Endothelial cell (in vitro differentiated cells): ENCODE measurements around the gene COL8A2. TPM values are rescaled to one million over a fixed set of nuclear protein-coding genes. Genes with fewer than 3 reads are reported as not detected.

ENCODE experiments used
- DNase-seq: peaks from one replicate; pipeline ENCODE4 v3.0.0; 2021; ENCODE audit warnings: low spot score
- H3K27ac Mint-ChIP-seq: one replicate; pipeline ENCODE4 v1.8.0; 2021; ENCODE audit warnings: mixed read lengths, inconsistent platforms; ENCODE audit not compliant: unreplicated experiment
- H3K27me3 Mint-ChIP-seq: one replicate; pipeline ENCODE4 v1.8.0; 2021; ENCODE audit warnings: mild to moderate bottlenecking, moderate library complexity, mixed read lengths, inconsistent platforms; ENCODE audit not compliant: unreplicated experiment
- H3K36me3 Mint-ChIP-seq: one replicate; pipeline ENCODE4 v1.8.0; 2021; ENCODE audit warnings: mild to moderate bottlenecking, low read depth, mixed read lengths, inconsistent platforms; ENCODE audit not compliant: unreplicated experiment
- H3K4me1 Mint-ChIP-seq: one replicate; pipeline ENCODE4 v1.8.0; 2021; ENCODE audit warnings: mild to moderate bottlenecking, mixed read lengths, inconsistent platforms; ENCODE audit not compliant: unreplicated experiment
- H3K4me3 Mint-ChIP-seq: one replicate; pipeline ENCODE4 v1.8.0; 2021; ENCODE audit warnings: mild to moderate bottlenecking, mixed read lengths, inconsistent platforms; ENCODE audit not compliant: unreplicated experiment
- H3K9me3 Mint-ChIP-seq: one replicate; pipeline ENCODE4 v1.8.0; 2021; ENCODE audit warnings: mixed read lengths, inconsistent platforms; ENCODE audit not compliant: unreplicated experiment
- CTCF ChIP-seq: fragments of 200-600 bp; sonication (generic); IDR thresholded peaks from one replicate; pipeline ENCODE4 v1.5.0; 2021; ENCODE audit warnings: antibody characterized with exemption; ENCODE audit not compliant: unreplicated experiment
- total RNA-seq: library from RNA; stranded (reverse); fragmentation: NEBNext Ultra II Directional; extraction: Animal tissue kit (Norgen Biotek cat#: 25700); gene quantifications from one replicate; pipeline ENCODE4 v1.2.1, GENCODE V29; 2021; ENCODE audit not compliant: unreplicated experiment

COL8A2 gene
- total RNA-seq, 1 donor from 2014 or later: 0.13 TPM

- H3K27ac Mint-ChIP-seq: peak overlapping the region; percentile 48
- H3K27me3 Mint-ChIP-seq: peaks cover 20% of the 10 kb centered on the region
- peak overlapping the region; percentile 25 for H3K4me3 Mint-ChIP-seq
- DNase-seq: no peak
- H3K4me1 Mint-ChIP-seq: peaks cover 8% of the 10 kb centered on the region
- no peak for TF ChIP-seq CTCF
- H3K9me3 Mint-ChIP-seq: no peaks in the 10 kb centered on the region
- H3K36me3 Mint-ChIP-seq: peaks cover 4% of the 10 kb centered on the region
These were observed 40.4 kb downstream of the COL8A2 start for GRCh38 chr1:36084497-36085115.

GRCh38 chr1:36083635-36084496 lies 41.2 kb downstream of the COL8A2 start, which contains the start of gene TEKT2:
Gene TEKT2, plus strand, starts transcription at chr1:36084094. Its CDS starts 828 bp downstream, at chr1:36084922.
- TF ChIP-seq CTCF: no peak
- Mint-ChIP-seq H3K36me3 (no peaks in the 10 kb centered on the region), H3K4me3 (peak within 1 kb of the TSS; percentile 62), H3K9me3 (no peaks in the 10 kb centered on the region), H3K27me3 (peaks cover 17% of the 10 kb centered on the region), H3K27ac (peak within 1 kb of the TSS; percentile 77), H3K4me1 (peaks cover 3% of the 10 kb centered on the region)
- peak; percentile 78 for DNase-seq

- peaks cover 3% of the 10 kb centered on the region for H3K4me1 Mint-ChIP-seq
- DNase-seq: no peak
- no peak for TF ChIP-seq CTCF
These were observed 41.8 kb downstream of the COL8A2 start for GRCh38 chr1:36083219-36083618.

GRCh38 chr1:36081926-36082485 lies 43.0 kb downstream of the COL8A2 start:
- Mint-ChIP-seq H3K27ac (peak overlapping the region; percentile 9), H3K36me3 (no peaks in the 10 kb centered on the region), H3K4me3 (no peak overlapping the region), H3K27me3 (peaks cover 11% of the 10 kb centered on the region), H3K4me1 (peaks cover 2% of the 10 kb centered on the region), H3K9me3 (no peaks in the 10 kb centered on the region)
- DNase-seq: no peak
- no peak for TF ChIP-seq CTCF

More at GRCh38 chr1:36083219-36083618, 41.8 kb downstream of the COL8A2 start:
- Mint-ChIP-seq H3K9me3 (no peaks in the 10 kb centered on the region), H3K27me3 (peaks cover 17% of the 10 kb centered on the region), H3K36me3 (no peaks in the 10 kb centered on the region), H3K4me3 (no peak overlapping the region), H3K27ac (no peak overlapping the region)
